ENCODE measurements around the gene ABCA7.

- TF ChIP-seq POLR2AphosphoS5 (IDR thresholded peaks at IDR 0.05; ENCODE audit: low read depth, low read length) = no peak; the same call in 1 of the 2 replicates
- TF ChIP-seq POLR2A (IDR thresholded peaks at IDR 0.05; ENCODE audit: low read depth, low read length) = peak; percentile 10; the same call in 1 of the 2 replicates
- no peak for TF ChIP-seq PAX5 (IDR thresholded peaks at IDR 0.05; ENCODE audit: insufficient read depth, low read length, severe bottlenecking)
- no peak for TF ChIP-seq TAF1 (IDR thresholded peaks at IDR 0.05; ENCODE audit: low read depth, low read length)
- TF ChIP-seq SPI1 (IDR thresholded peaks at IDR 0.05; ENCODE audit: low read depth, low read length) = no peak
- TF ChIP-seq POU2F2 (IDR thresholded peaks at IDR 0.05; ENCODE audit: low read depth, low read length) = no peak
These were observed 70.1 kb downstream of the ABCA7 start for GRCh38 chr19:1109697-1110671.

Data from GM12891 (cell line).